ENCODE data around the gene ATP2C2.

ATP2C2 gene

DNA sequence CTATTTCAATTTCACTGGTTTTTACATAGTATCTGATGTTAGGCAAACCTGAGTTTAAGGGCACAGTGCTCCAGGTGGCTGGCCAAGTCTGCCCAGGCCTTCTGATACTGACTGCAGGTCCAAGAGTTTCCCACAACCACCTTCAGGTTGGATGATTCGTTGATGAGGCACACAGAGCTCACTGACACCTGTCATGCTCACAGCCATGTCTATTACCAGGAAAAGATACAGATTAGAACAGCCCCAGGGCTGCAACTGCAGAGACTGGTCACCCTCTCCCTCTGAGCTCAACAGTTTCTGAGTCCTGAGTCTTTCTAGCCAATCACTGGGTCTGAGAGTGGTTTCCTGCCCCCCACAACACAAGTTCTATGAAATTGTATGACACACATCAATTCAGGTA, 98.9 kb downstream of the ATP2C2 start:
- Histone ChIP-seq H3K79me2 (ENCODE audit: insufficient read depth, low read length) (no peaks in the 10 kb centered on the region), H4K20me1 (ENCODE audit: insufficient read depth, low read length, poor library complexity, severe bottlenecking) (no peaks in the 10 kb centered on the region), H3K27me3 (ENCODE audit: insufficient read depth, low read length, poor library complexity, severe bottlenecking) (no peaks in the 10 kb centered on the region), H3K4me3 (ENCODE audit: low read length, poor library complexity, severe bottlenecking) (no peak overlapping the region), H3K9me3 (ENCODE audit: insufficient read depth, low read depth, low read length) (peaks cover 13% of the 10 kb centered on the region; the same call in 1 of the 2 replicates), H3K9ac (ENCODE audit: low read depth, low read length, poor library complexity, severe bottlenecking) (no peak overlapping the region), H3K36me3 (ENCODE audit: insufficient read depth, low read length) (no peaks in the 10 kb centered on the region), H3F3A (ENCODE audit: low read depth) (no peaks in the 10 kb centered on the region), H3K9me2 (replicated peaks; ENCODE audit: low read depth, low read length) (no peaks in the 10 kb centered on the region), H2AFZ (ENCODE audit: low read length) (no peak overlapping the region), H3K4me2 (ENCODE audit: low read depth, low read length, poor library complexity, severe bottlenecking) (no peak overlapping the region), H3K4me1 (ENCODE audit: insufficient read depth, low read length, poor library complexity, severe bottlenecking) (no peaks in the 10 kb centered on the region)
- no peak for TF ChIP-seq CTCF (conservative IDR thresholded peaks at IDR 0.05; ENCODE audit: low read length)
- no peak for TF ChIP-seq EZH2phosphoT487 (IDR thresholded peaks at IDR 0.05; ENCODE audit: borderline replicate concordance)

DNA sequence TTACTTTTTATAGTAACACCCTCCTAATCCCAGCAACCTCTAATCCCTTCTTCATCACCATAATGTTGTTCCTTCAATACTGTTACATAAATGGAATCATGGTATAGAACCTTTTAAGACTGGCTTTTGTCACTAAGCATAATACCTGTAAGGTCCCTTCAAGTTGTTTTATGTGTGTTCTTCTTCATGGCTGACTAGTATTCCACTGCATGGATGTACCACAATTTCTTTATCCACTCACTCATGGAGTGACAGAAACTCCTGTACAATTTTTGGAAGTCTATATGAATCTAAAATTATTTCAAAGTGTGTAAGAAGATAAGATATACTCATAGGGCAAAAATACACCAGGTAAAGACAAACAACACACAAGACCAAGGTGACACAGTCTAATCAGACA, 99.4 kb downstream of the ATP2C2 start:
- H3K79me2 ChIP-seq (ENCODE audit: insufficient read depth, low read length), result no peaks in the 10 kb centered on the region
- no peaks in the 10 kb centered on the region for H3K27me3 ChIP-seq (ENCODE audit: insufficient read depth, low read length, poor library complexity, severe bottlenecking)
- H3K4me1 ChIP-seq (ENCODE audit: insufficient read depth, low read length, poor library complexity, severe bottlenecking), result no peaks in the 10 kb centered on the region
- H3K9ac ChIP-seq (ENCODE audit: low read depth, low read length, poor library complexity, severe bottlenecking), result no peak overlapping the region
- no peak for TF ChIP-seq EZH2phosphoT487 (IDR thresholded peaks at IDR 0.05; ENCODE audit: borderline replicate concordance)
- no peak for TF ChIP-seq CTCF (conservative IDR thresholded peaks at IDR 0.05; ENCODE audit: low read length)
- no peak overlapping the region for H3K4me3 ChIP-seq (ENCODE audit: low read length, poor library complexity, severe bottlenecking)
- H3K9me2 ChIP-seq (replicated peaks; ENCODE audit: low read depth, low read length), result no peaks in the 10 kb centered on the region
- H3F3A ChIP-seq (ENCODE audit: low read depth), result no peaks in the 10 kb centered on the region
- H3K9me3 ChIP-seq (ENCODE audit: insufficient read depth, low read depth, low read length), result peaks cover 13% of the 10 kb centered on the region; the same call in 1 of the 2 replicates
- no peaks in the 10 kb centered on the region for H4K20me1 ChIP-seq (ENCODE audit: insufficient read depth, low read length, poor library complexity, severe bottlenecking)
- no peaks in the 10 kb centered on the region for H3K36me3 ChIP-seq (ENCODE audit: insufficient read depth, low read length)
- H2AFZ ChIP-seq (ENCODE audit: low read length), result no peak overlapping the region
- H3K4me2 ChIP-seq (ENCODE audit: low read depth, low read length, poor library complexity, severe bottlenecking), result no peak overlapping the region

GRCh38 chr16:84471316-84471715, 103.0 kb downstream of the ATP2C2 start:
- no peak overlapping the region for H3K9ac ChIP-seq (ENCODE audit: low read depth, low read length, poor library complexity, severe bottlenecking)
- H3K36me3 ChIP-seq (ENCODE audit: insufficient read depth, low read length), result no peaks in the 10 kb centered on the region
- H2AFZ ChIP-seq (ENCODE audit: low read length), result no peak overlapping the region
- H3K4me1 ChIP-seq (ENCODE audit: insufficient read depth, low read length, poor library complexity, severe bottlenecking), result no peaks in the 10 kb centered on the region
- no peaks in the 10 kb centered on the region for H3F3A ChIP-seq (ENCODE audit: low read depth)
- no peaks in the 10 kb centered on the region for H3K27me3 ChIP-seq (ENCODE audit: insufficient read depth, low read length, poor library complexity, severe bottlenecking)
- H3K9me3 ChIP-seq (ENCODE audit: insufficient read depth, low read depth, low read length), result peaks cover 13% of the 10 kb centered on the region; the same call in 1 of the 2 replicates
- no peak overlapping the region for H3K4me3 ChIP-seq (ENCODE audit: low read length, poor library complexity, severe bottlenecking)
- no peaks in the 10 kb centered on the region for H4K20me1 ChIP-seq (ENCODE audit: insufficient read depth, low read length, poor library complexity, severe bottlenecking)
- no peaks in the 10 kb centered on the region for H3K79me2 ChIP-seq (ENCODE audit: insufficient read depth, low read length)
- TF ChIP-seq EZH2phosphoT487 (IDR thresholded peaks at IDR 0.05; ENCODE audit: borderline replicate concordance) (no peak), CTCF (conservative IDR thresholded peaks at IDR 0.05; ENCODE audit: low read length) (no peak)
- H3K4me2 ChIP-seq (ENCODE audit: low read depth, low read length, poor library complexity, severe bottlenecking), result no peak overlapping the region
- H3K9me2 ChIP-seq (replicated peaks; ENCODE audit: low read depth, low read length), result no peaks in the 10 kb centered on the region

All from Loucy (cell line).